NOMO-1 (cell line): ENCODE measurements around the gene ARHGAP31.
"Not testable (repeated sequence)": the region's sequence is repeated elsewhere in the genome, so short reads cannot be mapped to it uniquely, and the experiment has no call there.

Experiments used
- DNase-seq, 2 experiments: peaks; one replicate each; lab custom pipeline; 2025; ENCODE audit not compliant: unreplicated experiment in 2 of 2; lab: John Stamatoyannopoulos, UW

ARHGAP31 gene, protein sequence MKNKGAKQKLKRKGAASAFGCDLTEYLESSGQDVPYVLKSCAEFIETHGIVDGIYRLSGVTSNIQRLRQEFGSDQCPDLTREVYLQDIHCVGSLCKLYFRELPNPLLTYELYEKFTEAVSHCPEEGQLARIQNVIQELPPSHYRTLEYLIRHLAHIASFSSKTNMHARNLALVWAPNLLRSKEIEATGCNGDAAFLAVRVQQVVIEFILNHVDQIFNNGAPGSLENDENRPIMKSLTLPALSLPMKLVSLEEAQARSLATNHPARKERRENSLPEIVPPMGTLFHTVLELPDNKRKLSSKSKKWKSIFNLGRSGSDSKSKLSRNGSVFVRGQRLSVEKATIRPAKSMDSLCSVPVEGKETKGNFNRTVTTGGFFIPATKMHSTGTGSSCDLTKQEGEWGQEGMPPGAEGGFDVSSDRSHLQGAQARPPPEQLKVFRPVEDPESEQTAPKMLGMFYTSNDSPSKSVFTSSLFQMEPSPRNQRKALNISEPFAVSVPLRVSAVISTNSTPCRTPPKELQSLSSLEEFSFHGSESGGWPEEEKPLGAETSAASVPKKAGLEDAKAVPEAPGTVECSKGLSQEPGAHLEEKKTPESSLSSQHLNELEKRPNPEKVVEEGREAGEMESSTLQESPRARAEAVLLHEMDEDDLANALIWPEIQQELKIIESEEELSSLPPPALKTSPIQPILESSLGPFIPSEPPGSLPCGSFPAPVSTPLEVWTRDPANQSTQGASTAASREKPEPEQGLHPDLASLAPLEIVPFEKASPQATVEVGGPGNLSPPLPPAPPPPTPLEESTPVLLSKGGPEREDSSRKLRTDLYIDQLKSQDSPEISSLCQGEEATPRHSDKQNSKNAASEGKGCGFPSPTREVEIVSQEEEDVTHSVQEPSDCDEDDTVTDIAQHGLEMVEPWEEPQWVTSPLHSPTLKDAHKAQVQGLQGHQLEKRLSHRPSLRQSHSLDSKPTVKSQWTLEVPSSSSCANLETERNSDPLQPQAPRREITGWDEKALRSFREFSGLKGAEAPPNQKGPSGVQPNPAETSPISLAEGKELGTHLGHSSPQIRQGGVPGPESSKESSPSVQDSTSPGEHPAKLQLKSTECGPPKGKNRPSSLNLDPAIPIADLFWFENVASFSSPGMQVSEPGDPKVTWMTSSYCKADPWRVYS (N-terminal part only)

DNA sequence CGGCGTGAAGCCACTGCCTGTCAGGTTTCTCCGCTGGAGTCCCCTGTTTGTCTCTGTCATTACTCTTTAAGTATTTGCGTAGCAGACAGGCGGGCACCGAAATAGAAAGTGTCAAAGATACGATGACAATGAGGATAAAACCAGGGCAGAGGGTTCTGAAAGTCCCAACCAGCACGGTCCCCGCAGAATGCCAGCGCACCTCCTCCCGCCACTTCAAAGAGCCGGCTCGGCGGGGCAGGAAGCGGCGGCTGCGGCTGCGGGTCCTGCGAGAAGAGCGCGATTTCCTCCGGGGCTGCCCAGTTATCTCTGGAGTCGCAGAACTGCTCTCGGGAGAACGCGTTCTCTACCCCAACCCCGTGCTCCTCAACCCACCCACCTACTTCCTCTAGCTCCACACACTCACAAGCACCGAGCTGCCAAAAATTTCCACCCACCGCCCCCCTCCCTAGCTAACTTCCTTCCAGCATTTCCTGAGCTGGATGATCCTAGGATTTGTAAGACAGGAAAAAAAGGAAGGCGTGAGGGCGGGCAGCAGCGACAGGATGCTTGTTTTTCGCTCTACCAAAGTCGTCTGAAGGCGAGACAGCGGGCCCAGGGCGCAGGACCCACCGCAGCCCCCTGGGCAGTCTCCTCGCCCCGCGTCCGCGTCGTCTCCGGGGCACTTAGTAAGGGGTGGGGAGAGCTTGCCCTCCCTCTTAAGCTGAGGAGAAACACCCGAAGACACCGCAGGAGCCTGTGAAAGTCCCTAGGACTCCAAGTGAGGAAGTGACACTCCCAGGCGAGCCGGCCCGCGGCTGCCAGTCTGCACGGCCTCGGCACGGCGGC, at the start of gene ARHGAP31:
TSS of gene ARHGAP31 (plus strand) at position 513 of the 825 bp plus-strand sequence. CDS start 522 bp downstream, outside the sequence.
- peak; percentile 36 to 58 for DNase-seq

DNA sequence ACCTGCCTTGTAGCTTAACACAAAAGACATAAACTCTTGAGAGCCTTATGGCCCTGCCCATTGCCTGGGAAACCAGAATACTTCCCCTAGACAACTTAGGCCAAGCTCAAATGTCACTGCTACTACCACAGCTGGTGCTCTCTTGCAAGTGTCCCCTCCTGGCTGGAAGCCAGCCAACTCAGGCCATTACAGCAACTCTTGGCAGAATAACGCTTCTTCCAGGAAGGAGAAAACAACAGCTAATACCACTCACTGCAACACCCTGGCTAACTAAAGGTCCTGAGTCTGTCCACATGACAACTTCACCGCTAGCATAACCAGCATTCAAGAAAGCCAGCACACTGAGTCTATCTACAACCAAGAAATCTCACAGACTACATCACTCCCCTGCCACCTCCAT, 48.4 kb upstream of the ARHGAP31 start:
- DNase-seq, result no peak

DNA sequence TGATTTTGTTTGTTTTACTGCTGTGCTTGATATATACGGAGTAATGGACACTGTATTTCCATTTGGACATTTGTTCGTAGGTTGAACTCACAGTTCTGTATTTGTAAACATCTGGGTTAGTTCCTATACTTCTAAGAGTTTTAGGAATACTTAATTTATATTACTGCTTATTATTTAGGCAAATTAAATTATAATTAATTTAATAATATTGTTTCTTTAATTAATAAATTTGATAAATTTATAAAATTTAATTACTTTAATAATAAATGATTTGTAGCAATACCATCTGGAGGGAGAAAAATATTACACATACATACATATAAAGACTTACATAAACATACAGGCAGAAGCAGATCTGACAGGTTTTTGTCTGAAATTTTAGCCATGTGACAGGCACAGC, 39.0 kb upstream of the ARHGAP31 start:
- no peak for DNase-seq

DNA sequence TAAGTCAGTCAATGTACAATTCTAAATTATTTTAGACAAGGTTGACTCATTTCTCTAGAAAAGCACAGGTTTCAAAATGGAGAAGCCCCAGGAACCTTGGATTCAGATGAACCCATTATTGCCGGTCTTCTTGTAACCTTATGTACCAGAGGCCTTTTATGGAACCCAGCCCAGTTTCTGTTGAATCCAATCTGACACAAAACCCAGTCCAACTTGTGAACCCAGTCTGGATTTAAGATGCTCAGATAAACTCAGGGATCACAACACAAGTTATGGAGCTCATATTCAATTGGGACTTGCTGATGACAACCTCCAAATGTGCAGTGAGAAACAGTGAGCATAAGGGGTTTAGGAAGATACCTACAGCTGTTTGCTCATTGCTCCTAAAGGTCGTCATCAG, 37.1 kb upstream of the ARHGAP31 start:
- no peak for DNase-seq

DNA sequence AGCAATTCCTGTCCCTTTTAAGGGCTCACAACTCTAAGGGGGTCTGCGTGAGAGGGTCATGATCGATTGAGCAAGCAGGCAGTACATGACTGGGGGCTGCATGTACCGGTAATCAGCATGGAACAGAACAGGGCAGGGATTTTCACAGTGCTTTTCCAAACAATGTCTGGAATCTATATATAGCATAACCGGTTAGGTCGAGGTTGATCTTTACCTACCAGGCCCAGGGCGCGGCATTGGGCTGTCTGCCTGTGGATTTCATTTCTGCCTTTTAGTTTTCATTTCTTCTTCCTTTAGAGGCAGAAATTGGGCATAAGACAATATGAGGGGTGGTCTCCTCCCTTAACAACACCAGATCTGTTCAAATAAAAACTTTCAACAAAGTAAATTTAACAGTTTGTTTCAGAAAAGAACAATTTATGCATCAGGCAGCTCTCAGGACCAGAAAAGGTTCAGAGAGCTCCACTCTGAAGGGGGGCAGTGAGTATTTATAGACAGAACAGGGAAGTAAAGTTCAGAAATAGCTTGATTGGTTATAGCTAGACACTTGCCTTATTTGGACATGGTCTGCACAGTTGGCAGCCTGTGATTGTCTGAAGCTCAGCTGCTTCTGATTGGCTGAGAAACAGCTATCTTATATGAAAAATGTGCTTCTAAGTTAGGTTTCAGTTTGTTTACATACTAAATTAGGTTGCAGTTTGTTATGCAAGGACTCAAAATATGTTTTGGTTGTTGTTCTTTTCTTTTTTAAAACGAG, 36.4 kb upstream of the ARHGAP31 start:
- peak; percentile 10 to 77 for DNase-seq

DNA sequence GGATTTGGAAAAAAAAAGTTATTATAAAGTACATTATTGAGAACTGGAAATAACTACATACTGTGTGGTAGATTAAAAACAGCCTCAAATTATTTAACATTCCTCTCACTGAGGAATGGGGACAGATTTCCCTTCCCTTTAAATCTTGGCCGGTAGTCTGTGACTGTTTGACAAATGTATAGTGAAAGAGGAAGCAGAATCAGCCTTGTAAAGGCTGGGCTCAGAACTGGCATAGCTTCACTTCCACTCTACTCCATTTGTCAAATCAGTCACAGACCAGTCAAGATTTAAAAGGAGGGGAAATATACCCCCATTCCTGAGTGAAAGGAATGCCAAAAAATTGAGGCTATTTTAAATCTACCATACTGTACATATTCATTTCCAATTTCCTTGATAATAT, 35.3 kb upstream of the ARHGAP31 start:
- peak; percentile 54 to 83 for DNase-seq

DNA sequence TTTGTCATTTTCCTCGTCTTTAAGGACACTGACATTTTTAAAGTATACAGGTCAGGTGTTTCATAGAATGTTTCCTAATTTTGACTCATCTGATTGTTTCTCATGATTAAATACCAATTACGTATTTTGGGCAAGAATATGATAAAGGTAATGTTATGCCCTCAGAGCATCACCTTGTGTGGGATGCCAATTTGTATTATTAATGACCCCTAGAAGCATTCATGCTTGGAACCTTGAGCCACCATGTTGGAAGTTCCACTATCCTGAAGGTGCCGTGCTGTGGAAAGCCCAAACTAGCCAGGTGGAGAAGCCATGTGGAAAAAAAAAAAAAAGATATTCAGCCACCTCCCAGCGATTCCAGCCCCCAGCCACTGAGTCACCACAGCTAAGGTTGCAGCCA, 34.4 kb upstream of the ARHGAP31 start:
- no peak for DNase-seq

DNA sequence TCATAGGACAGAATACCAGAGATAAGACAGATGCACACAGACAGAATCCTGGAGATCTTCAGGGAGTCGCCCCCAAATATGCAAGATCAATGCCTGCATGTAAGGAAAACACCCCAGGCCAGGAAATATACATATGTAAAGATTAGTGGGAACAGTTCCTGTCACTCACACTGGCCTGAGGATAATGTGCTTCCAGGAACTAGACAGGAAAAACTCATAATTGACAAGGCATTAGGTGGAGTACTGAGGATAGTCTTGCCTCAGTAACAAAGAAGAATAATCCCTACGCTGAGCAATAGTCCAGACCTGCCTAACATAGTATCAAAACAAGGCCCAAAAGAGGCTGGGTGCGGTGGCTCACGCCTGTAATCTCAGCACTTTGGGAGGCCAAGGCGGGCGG, 33.1 kb upstream of the ARHGAP31 start:
- no peak for DNase-seq

DNA sequence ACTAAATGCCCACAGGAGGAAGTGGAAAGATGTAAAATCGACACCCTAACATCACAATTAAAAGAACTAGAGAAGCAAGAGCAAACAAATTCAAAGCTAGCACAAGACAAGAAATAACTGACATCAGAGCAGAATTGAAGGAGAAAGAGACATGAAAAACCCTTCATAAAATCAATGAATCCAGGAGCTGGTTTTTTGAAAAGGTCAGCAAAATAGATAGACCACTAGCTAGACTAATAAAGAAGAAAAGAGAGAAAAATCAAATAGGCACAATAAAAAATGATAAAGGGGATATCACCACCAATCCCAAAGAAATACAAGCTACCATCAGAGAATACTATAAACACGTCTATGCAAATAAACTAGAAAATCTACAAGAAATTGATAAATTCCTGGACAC, 24.0 kb upstream of the ARHGAP31 start:
- not testable (repeated sequence) for DNase-seq

DNA sequence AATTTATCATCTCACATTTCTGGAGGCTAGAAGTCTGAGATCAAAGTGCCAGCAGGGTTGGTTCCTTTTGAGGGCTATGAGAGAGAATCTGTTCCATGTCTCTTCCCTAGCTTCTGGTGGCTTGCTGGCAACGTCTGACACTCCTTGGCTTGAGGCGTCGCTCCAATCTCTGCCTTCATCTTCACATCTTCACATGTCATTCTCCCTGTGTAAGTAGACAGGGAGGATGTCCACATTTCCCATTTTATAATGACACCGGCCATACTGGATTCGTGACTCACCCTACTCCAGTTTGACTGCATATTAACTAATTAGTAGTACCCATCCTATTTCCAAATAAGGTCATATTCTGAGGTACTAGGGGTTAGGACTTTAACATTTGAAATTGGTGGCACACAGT, 17.5 kb upstream of the ARHGAP31 start:
- DNase-seq, result no peak

DNA sequence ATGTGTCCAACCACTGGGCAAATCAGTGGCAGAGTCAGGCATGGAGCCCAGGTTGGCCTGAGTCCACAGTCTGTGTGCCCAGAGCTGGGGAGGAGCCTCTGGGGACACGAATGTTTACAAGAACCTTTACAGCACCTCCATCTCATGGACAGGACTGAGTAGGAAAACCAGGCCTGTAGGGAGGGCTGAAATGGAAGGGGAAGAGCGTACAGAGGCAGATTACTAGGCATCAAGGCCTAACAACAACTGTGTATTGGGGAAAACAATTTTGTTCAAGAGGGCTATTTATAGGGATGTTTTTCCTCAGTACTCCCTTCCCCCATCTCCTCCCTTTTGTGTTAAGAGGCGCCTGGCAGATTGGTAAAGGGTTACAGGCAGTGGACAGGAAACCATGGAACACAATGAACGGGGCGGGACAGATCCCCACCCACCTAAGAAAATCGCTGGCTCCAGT, 15.1 kb upstream of the ARHGAP31 start:
- no peak for DNase-seq

DNA sequence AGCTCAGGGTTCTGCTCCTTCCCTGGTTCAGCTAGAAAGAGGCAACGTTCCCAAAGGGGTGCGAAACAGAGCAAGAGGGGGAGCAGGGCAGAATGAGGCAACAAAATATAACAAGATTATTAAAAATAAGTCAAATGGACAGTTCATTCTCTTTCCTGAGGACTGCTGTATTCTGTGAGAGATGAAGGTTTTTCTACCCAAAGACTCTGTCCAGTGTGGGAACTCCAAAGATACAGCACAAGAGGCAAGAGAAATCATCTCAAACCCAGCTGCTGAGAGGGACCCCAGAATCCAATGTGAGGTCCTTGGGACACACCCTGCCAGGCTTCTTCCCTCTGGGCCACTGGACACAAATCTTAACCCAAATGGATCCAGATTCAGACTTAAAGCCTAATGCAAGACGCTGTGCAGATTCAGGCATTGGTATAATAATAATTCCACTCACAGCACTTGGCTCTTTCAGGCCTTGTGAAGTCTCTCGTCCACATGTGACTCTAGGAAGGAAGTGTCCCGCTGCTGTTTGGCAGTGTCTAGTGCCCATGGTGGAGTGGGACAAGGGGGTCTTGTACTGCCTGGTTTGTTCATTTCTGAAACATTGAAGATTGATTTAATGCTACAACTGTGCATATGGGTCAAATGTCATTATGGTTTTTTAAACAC, 14.5 kb upstream of the ARHGAP31 start:
- DNase-seq, result no peak

DNA sequence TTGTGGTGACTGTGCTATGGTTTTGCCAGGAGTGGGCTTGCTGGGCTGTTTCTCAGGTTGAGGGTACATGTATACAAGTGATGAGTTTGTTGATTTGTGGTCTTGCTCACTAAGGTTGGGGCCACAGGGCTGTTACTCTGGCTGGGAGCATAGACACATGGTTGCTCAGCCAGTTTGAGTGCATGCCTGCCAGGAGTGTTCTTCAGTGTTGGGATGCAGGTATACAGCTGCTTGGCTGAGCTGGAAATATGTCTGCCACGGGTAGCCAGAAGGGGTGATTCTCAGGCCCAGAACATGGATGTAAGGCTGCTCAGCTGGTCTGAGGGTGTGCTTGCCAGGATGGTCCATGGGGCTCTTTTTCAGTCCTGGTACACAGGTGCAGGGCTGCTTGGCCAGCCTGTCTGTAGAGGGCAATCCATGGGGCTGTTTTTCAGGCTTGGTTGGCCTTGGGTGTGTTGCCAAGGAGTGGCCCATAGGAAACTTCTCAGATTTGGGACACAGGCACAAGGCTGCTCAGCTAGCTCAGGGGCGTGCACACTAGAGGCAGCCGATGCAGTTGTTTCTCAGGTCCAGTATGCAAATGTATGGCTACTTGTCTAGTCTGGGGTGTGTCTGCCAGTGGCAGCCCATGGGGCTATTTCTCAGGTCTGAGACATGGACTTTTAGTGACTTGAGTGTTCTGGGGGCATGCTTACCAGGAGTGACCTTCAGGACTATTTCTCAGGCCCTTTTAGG, 5.3 kb upstream of the ARHGAP31 start:
- DNase-seq, result no peak

DNA sequence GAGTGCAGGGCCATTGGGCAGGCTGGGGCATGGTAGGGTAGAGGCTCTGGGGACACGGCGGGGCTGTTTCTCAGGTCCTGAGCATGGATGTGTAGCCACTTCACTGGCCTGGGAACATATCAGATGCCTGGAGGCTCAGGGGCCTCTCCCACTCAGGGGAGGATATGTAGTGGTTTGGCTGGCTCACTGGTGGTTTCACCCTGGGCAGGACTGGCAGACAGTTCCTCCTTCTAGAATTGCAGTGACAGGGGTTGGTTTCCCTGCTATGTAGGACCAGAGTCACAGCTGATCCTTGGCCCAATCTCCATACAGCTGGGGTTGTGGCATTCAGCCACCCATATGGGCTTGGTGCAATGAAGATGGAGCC, 4.8 kb upstream of the ARHGAP31 start:
- peak in 1 of 2 experiments; percentile 26 for DNase-seq

DNA sequence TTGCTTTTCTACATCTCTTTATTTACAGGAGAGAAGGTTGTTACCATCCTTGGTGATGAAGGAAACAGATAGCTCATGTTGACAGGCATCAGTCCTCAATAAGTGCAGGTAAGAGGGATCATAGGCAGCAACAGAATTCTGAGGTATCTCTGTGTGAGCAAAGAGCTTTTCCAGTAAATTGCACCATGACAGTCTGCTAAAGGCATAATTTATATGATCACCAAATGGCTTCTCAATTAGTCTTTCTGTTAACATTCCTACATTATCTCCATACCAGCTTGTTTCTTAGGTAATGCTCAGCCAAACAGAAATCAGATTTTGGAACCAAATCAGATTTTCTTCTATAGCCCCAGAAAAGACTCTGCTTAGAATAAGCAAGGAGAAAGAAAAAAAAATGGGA, 3.6 kb upstream of the ARHGAP31 start:
- no peak for DNase-seq

DNA sequence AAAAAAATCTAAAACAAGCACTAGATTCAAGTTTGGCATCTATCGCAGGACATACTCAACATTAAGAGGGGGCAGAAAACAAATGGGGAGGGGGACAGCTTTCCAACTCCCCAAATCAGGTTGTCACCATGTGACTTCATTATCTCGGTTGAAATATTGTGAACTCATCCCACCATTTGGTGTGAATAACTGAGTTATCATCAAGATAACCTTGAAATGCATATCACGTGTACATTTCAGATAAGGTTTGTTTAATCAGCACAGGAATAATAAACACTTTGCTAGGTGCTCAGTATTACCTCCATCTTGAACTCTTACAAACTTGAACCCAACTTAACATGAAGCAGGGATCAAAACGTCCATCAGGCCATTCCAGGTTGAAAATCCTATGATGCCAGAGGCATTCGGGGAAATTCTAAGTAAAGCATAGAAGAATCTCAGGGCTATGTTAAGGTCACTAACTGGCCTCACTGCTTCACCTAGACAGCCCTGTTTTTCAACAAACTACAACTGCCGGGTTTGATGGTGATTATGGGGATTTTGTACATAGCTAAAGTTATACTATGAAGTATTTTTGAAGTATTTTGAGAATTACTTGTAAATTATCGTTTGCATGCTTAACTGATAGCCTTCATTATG, 3.0 kb upstream of the ARHGAP31 start:
- no peak for DNase-seq

DNA sequence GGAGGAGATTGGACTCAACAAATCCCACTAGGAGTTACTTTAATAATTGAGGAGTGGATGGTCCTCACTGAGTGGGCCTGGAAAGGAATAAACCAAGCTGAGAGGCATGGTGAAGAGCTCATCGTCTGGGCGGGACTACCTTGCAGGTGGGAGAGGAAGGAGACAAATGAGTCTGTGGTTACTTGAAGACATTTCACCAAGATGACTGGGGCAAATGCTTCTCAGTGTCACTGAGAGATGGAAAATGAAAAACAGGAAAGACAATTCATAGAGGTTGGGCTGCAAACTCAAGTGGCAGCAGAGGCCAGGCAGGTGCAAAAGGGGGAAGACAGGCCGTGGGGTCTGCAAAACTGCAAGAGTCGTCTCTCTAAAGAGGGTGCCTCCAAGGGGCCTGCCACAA, 1.5 kb upstream of the ARHGAP31 start:
- DNase-seq, result no peak
